Tibial artery (tissue), 4 donors: ENCODE measurements around the gene MISP3.

ENCODE experiments used
- DNase-seq, 2 donors: peaks; one replicate each; pipeline ENCODE4 v3.0.0-alpha.2; 2019
- H3K27ac ChIP-seq, 2 donors: fragments of 200-600 bp; sonication (generic) in 1 of 2; 1 replicate in 1 of 2; 2 replicates in 1 of 2; pipeline ENCODE4 v1.5.1; 2018 to 2019; ENCODE audit warnings: mild to moderate bottlenecking in 1 of 2
- H3K27me3 ChIP-seq, 2 donors: fragments of 200-600 bp; sonication (generic) in 1 of 2; one replicate each; pipeline versions ENCODE4 v1.5.1 to v1.6.0; 2016 to 2019
- H3K36me3 ChIP-seq, 3 donors: fragments of 200-600 bp; sonication (generic) in 2 of 3; one replicate each; pipeline ENCODE4 v1.5.1; 2016 to 2019; ENCODE audit warnings: mild to moderate bottlenecking in 2 of 3
- H3K4me1 ChIP-seq, 4 donors: fragments of 200-600 bp; sonication (generic) in 2 of 4; 1 replicate in 3 of 4; 2 replicates in 1 of 4; pipeline ENCODE4 v1.5.1; 2016 to 2019
- H3K4me3 ChIP-seq, 2 donors: fragments of 200-600 bp; sonication (generic) in 1 of 2; 1 replicate in 1 of 2; 2 replicates in 1 of 2; pipeline ENCODE4 v1.5.1; 2018 to 2019; ENCODE audit warnings: mild to moderate bottlenecking in 2 of 2
- H3K9me3 ChIP-seq, 3 donors: fragments of 200-600 bp; sonication (generic) in 1 of 3; one replicate each; pipeline ENCODE4 v1.5.1; 2016 to 2019
- CTCF ChIP-seq, 2 experiments: fragments of 200-600 bp in 1 of 2; fragments of 450-650 bp in 1 of 2; IDR thresholded peaks; one replicate each; pipeline ENCODE4 v1.5.1; 2017 to 2019; ENCODE audit warnings: antibody characterized with exemption in 2 of 2, mild to moderate bottlenecking in 1 of 2, moderate library complexity in 1 of 2
- intact Hi-C: fragments of 100-400 bp; cut with DNase I; formaldehyde crosslinking; loops from one replicate; pipeline ENCODE4 v1.15.0; 2023; ENCODE audit warnings: low total_unique reads

Gene MISP3

GRCh38 chr19:14112809-14113385 is 40.3 kb downstream of the MISP3 start:
- no peak for TF ChIP-seq CTCF (IDR thresholded peaks at IDR 0.05)
- no peaks in the 10 kb centered on the region for H3K36me3 ChIP-seq
- peak; percentile 61 to 86 for DNase-seq
- H3K9me3 ChIP-seq: no peaks in the 10 kb centered on the region
- H3K4me1 ChIP-seq: peaks cover 5 to 87% (median 60%) of the 10 kb centered on the region in 4 donors
- no peaks in the 10 kb centered on the region for H3K27me3 ChIP-seq
- peak overlapping the region; percentile 29 to 45 for H3K4me3 ChIP-seq
- intact Hi-C loops: no loop called here
- H3K27ac ChIP-seq: peak overlapping the region; percentile 85 to 94

GRCh38 chr19:14113762-14114414 is 41.3 kb downstream of the MISP3 start:
- peaks cover 5 to 84% (median 58%) of the 10 kb centered on the region in 4 donors for H3K4me1 ChIP-seq
- no peaks in the 10 kb centered on the region for H3K36me3 ChIP-seq
- intact Hi-C loops: no loop called here
- no peak for TF ChIP-seq CTCF (IDR thresholded peaks at IDR 0.05)
- no peak overlapping the region for H3K4me3 ChIP-seq
- no peak for DNase-seq
- peak overlapping the region; percentile 85 to 94 for H3K27ac ChIP-seq
- no peaks in the 10 kb centered on the region for H3K9me3 ChIP-seq
- H3K27me3 ChIP-seq: no peaks in the 10 kb centered on the region

- Histone ChIP-seq H3K4me1 (peaks cover 5 to 84% (median 61%) of the 10 kb centered on the region in 4 donors), H3K27ac (peak overlapping the region; percentile 85 to 94), H3K27me3 (no peaks in the 10 kb centered on the region), H3K36me3 (no peaks in the 10 kb centered on the region), H3K9me3 (no peaks in the 10 kb centered on the region), H3K4me3 (no peak overlapping the region)
- no peak for DNase-seq
- intact Hi-C loops: no loop called here
- TF ChIP-seq CTCF (IDR thresholded peaks at IDR 0.05): no peak
These were observed 41.9 kb downstream of the MISP3 start for GRCh38 chr19:14114439-14114838.

- TF ChIP-seq CTCF (IDR thresholded peaks at IDR 0.05): peak; percentile 22 to 36
- DNase-seq: peak in 1 of 2 donors; percentile 57
- no peaks in the 10 kb centered on the region for H3K9me3 ChIP-seq
- no peak overlapping the region for H3K4me3 ChIP-seq
- intact Hi-C loops: loop anchor here (5.0 kb wide), 1 partner anchor 33 kb away; no protein-coding TSS in a partner anchor
- H3K27ac ChIP-seq: peak overlapping the region; percentile 85 to 94
- H3K4me1 ChIP-seq: peaks cover 5 to 85% (median 65%) of the 10 kb centered on the region in 4 donors
- H3K36me3 ChIP-seq: no peaks in the 10 kb centered on the region
- no peaks in the 10 kb centered on the region for H3K27me3 ChIP-seq
These were observed 42.3 kb downstream of the MISP3 start for GRCh38 chr19:14114854-14115253.

GRCh38 chr19:14115756-14116155 is 43.2 kb downstream of the MISP3 start:
- intact Hi-C loops: loop anchor here (5.0 kb wide), 1 partner anchor 33 kb away; no protein-coding TSS in a partner anchor
- no peak for TF ChIP-seq CTCF (IDR thresholded peaks at IDR 0.05)
- Histone ChIP-seq H3K4me3 (peak overlapping the region; percentile 95 to 97), H3K9me3 (no peaks in the 10 kb centered on the region), H3K36me3 (no peaks in the 10 kb centered on the region), H3K27ac (peak overlapping the region; percentile 88 to 94), H3K4me1 (peaks cover 5 to 77% (median 67%) of the 10 kb centered on the region in 4 donors), H3K27me3 (no peaks in the 10 kb centered on the region)
- DNase-seq: no peak
